SH-SY5Y (cell line): ENCODE results near the gene GSN.

ENCODE experiments used
- GATA2 ChIP-seq: IDR thresholded peaks from 2 replicates; pipeline ENCODE4 v1.6.1; 2011; ENCODE audit warnings: mild to moderate bottlenecking, low read depth, low read length
- GATA3 ChIP-seq: IDR thresholded peaks from 2 replicates; pipeline ENCODE4 v1.6.1; 2011; ENCODE audit warnings: low read depth, mild to moderate bottlenecking, low read length, moderate library complexity

DNA sequence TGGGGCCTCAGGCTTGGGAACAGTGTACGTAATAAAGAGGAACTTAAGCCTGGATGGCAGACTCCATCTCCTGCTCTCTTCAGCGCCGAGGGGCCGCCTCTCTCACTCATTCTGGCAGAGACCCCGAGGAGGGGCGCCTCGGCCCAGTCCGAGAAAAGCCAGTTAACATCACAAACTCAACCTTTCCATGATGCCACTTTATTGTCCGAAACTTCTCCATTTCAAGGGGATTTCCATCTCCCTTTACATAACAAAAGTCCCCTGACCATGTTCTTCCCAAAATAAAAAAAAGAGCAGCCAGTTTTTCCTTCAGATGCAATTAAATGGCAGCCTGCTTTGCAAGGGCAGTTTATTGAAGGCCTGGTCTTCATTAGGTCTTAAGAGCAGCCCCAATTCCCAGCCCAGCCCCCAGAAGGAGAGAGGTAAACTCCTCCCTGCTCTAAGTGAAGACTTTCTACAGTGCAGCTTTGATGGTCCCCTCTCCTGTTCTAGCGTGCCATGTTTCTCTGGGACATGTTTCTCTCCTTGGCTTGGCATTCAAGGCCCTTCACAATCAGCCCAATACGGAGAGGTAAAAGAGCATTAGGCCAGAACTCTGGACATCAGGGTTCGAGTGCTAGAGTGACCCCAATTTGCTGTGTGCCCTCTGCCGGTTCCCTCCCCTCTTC lies 46.8 kb upstream of the GSN start:
- TF ChIP-seq GATA3 (no peak), GATA2 (no peak)
